ENCODE measurements around the gene TUBGCP4.

DNA sequence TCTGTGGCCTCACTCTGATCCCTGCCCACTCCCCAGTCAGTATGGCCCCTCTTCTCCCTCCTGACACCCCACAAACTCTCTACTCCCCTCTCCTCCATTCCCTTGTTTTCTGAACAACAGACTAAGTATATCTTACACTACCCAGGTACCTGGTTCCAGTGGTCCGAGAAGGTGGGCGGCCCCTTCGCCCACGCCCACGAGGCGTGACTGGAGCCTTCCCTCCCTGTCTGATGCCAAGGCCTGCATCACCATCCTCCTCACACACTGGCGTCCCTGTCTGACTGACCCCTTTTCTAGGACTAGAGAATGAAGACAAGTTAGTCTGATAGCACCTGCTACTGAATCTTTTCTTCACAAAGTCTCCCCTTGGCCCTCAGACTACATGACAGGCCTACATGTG lies 50.0 kb downstream of the TUBGCP4 start:
- TF ChIP-seq, protein P1, sequence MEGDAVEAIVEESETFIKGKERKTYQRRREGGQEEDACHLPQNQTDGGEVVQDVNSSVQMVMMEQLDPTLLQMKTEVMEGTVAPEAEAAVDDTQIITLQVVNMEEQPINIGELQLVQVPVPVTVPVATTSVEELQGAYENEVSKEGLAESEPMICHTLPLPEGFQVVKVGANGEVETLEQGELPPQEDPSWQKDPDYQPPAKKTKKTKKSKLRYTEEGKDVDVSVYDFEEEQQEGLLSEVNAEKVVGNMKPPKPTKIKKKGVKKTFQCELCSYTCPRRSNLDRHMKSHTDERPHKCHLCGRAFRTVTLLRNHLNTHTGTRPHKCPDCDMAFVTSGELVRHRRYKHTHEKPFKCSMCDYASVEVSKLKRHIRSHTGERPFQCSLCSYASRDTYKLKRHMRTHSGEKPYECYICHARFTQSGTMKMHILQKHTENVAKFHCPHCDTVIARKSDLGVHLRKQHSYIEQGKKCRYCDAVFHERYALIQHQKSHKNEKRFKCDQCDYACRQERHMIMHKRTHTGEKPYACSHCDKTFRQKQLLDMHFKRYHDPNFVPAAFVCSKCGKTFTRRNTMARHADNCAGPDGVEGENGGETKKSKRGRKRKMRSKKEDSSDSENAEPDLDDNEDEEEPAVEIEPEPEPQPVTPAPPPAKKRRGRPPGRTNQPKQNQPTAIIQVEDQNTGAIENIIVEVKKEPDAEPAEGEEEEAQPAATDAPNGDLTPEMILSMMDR (IDR thresholded peaks at IDR 0.05), result no peak
- TF ChIP-seq POLR2A (IDR thresholded peaks at IDR 0.05), result no peak
- TF ChIP-seq POLR2AphosphoS5 (IDR thresholded peaks at IDR 0.05), result no peak
- TF ChIP-seq EP300 (IDR thresholded peaks at IDR 0.05), result no peak

Data from stomach (tissue), 4 donors.